ENCODE results near the gene CCDC9B. TPM values are rescaled to one million over a fixed set of nuclear protein-coding genes. Genes with fewer than 3 reads are reported as not detected.

The CCDC9B gene
- total RNA-seq, 1 donor from 2014 or later: 21.6 TPM

DNA sequence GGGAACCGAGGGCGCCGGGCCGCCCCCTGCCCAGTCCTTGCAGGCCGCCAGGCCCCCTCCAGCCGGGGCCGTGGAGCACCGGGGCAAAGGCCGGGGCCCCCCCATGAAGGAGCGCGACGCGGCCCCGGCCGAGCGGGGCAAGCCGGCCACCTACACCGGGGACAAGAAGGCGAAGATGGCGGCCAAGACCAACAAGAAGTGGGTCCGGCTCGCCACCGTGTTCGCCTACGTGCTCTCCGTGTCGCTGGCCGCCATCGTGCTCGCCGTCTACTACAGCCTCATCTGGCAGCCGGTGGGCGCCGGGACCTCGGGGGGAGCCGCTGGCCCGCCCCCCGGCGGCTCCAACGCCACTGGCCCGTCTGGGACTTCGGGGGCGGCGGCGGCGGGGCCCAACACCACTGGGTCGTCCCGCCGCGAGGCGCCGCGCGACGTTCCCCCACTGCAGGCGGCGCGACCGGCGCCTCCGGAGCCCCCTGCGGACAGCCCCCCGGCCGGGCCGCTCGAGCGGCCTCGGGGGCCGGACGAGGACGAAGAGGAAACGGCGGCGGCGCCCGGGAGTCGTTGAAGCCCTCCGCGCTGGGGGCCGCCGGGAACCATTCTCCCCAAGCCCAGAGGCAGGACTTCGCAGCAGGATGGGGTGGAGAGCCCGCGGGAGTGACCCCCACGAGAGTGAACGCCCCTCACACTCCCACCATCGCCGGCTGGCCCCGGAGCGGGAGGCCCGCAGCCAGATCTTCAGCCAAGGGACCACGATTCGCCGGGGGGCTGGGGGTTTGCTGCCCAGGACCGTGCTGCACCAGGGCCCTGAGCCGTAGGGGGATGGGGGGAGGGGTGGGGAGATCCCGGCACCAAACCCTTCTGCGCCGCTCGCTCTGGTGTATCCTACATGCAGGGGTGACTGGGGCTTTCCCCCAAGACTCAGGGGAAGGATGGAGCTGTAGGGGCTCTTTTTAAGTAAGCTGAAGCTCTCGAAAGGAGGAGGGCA, 16.5 kb downstream of the CCDC9B start:
- Mint-ChIP-seq H3K36me3 (ENCODE audit: unreplicated experiment) (peaks cover 8% of the 10 kb centered on the region), H3K9me3 (ENCODE audit: unreplicated experiment) (no peaks in the 10 kb centered on the region), H3K27me3 (ENCODE audit: unreplicated experiment) (no peaks in the 10 kb centered on the region), H3K4me1 (ENCODE audit: unreplicated experiment) (peaks cover 66% of the 10 kb centered on the region), H3K27ac (ENCODE audit: unreplicated experiment) (peak overlapping the region; percentile 92), H3K4me3 (ENCODE audit: unreplicated experiment) (peak overlapping the region; percentile 82)
- TF ChIP-seq, protein P1, sequence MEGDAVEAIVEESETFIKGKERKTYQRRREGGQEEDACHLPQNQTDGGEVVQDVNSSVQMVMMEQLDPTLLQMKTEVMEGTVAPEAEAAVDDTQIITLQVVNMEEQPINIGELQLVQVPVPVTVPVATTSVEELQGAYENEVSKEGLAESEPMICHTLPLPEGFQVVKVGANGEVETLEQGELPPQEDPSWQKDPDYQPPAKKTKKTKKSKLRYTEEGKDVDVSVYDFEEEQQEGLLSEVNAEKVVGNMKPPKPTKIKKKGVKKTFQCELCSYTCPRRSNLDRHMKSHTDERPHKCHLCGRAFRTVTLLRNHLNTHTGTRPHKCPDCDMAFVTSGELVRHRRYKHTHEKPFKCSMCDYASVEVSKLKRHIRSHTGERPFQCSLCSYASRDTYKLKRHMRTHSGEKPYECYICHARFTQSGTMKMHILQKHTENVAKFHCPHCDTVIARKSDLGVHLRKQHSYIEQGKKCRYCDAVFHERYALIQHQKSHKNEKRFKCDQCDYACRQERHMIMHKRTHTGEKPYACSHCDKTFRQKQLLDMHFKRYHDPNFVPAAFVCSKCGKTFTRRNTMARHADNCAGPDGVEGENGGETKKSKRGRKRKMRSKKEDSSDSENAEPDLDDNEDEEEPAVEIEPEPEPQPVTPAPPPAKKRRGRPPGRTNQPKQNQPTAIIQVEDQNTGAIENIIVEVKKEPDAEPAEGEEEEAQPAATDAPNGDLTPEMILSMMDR (IDR thresholded peaks at IDR 0.05): no peak
- no peak for DNase-seq (ENCODE audit: extremely low spot score, unreplicated experiment)

DNA sequence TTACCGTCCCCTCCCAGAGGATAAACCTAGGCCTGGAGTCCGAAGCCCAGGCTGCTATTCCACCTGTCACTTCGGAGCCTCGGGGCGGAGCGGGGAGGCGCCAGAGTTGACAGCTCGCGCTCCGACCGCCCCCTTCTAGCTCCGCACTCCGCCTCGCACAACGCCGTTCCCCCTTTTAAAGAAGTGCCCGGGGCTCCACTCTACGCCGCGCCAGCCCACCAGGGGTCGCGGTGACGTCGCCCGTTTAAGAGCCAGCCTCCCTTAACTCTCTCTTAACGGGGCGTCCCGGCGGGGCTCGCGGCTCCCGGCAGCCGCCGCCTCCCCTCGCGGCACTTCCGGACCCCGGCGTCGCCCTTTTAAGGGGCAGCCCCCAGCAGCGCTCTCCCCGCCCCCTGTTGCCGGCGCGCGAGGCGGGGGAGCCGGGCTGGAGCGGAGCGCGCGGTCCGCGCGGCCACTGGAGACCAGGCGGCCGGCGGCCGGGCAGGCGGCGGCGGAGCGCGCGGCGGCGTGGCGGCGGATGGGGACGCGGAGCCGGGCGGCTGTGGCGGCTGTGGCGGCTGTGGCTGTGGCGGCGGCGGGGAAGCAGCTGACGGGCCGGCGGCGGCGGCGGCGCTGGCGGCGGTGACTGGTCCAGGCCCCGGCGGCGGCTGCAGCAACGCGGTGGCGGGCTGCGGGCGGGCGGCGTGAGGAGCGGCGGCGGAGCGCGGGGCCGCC, 17.3 kb downstream of the CCDC9B start, which contains the start of gene INAFM2:
INAFM2 (plus strand) TSS at position 454 of the 714 bp plus-strand sequence. CDS start 364 bp downstream, outside the sequence.
- peak within 1 kb of the TSS; percentile 91 for H3K27ac Mint-ChIP-seq (ENCODE audit: unreplicated experiment)

DNA sequence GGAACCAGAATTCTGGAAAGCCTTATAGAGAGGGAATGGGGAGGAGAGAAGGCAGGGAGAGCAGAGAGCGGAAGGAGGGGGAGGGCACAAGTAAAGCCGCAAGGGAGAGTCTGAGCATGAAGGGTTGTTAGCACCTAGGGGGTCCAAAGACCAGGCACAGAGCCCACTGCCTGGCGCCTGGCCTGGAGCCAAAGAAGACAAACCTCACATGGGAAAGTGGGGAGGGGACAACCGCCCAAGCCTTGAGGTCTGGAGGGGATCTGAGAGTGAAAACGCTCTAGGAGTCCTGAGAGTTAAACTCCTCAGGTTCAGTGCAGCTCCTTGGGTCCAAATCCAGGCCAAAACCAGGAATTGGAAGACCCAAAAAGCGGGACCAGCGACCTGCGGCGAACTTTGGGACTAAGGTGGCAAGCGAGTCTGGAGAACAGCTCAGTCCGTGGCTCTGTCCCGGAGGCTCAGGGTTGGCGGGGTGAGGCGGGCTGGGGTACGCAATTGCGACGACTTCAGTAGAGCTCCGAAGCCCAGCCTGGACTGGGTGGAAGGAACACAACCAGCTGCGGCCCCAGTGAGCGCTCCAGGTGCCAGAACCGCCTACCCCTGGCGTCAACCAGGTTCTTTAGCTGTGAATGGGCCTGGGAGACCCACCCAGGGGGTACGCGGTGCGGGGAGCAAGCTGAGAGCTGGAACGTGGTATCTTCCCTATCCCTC, 18.1 kb downstream of the CCDC9B start:
- Mint-ChIP-seq H3K36me3 (ENCODE audit: unreplicated experiment) (peaks cover 8% of the 10 kb centered on the region), H3K9me3 (ENCODE audit: unreplicated experiment) (no peaks in the 10 kb centered on the region), H3K27me3 (ENCODE audit: unreplicated experiment) (no peaks in the 10 kb centered on the region), H3K27ac (ENCODE audit: unreplicated experiment) (peak overlapping the region; percentile 91), H3K4me1 (ENCODE audit: unreplicated experiment) (peaks cover 50% of the 10 kb centered on the region), H3K4me3 (ENCODE audit: unreplicated experiment) (peak overlapping the region; percentile 76)
- TF ChIP-seq, protein P1 (IDR thresholded peaks at IDR 0.05): no peak
- no peak for DNase-seq (ENCODE audit: extremely low spot score, unreplicated experiment)

More for the DNA sequence above, 17.3 kb downstream of the CCDC9B start, which contains the start of gene INAFM2:
- TF ChIP-seq, protein P1 (IDR thresholded peaks at IDR 0.05): peak; percentile 66
- Mint-ChIP-seq H3K4me1 (ENCODE audit: unreplicated experiment) (peaks cover 57% of the 10 kb centered on the region), H3K9me3 (ENCODE audit: unreplicated experiment) (no peaks in the 10 kb centered on the region), H3K27me3 (ENCODE audit: unreplicated experiment) (no peaks in the 10 kb centered on the region), H3K36me3 (ENCODE audit: unreplicated experiment) (peaks cover 8% of the 10 kb centered on the region), H3K4me3 (ENCODE audit: unreplicated experiment) (peak within 1 kb of the TSS; percentile 82)
- DNase-seq (ENCODE audit: extremely low spot score, unreplicated experiment): peak; percentile 97

DNA sequence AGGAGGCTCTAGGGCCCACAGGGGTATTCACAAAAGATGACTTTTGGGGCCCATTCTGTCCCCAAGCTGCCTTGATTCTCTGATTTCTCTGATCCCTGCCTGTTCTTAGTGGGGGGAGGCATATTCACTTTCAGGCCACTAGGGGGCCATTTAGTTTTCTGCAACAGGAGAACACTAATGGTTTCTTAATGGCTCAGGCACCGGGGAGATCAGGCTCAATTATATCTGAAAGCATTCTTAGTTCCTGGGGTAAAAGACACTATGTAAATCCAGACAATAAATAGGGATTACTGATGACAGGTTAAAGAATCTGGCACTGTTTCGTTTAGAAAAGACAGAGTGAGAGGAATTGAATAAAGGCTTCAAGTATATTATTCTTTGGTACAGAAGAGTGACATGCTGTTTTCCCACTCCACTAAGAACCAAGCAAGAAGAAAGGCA, 19.8 kb downstream of the CCDC9B start:
- Mint-ChIP-seq H3K27ac (ENCODE audit: unreplicated experiment) (peak overlapping the region; percentile 65), H3K4me3 (ENCODE audit: unreplicated experiment) (peak overlapping the region; percentile 36), H3K4me1 (ENCODE audit: unreplicated experiment) (peaks cover 33% of the 10 kb centered on the region), H3K36me3 (ENCODE audit: unreplicated experiment) (peaks cover 7% of the 10 kb centered on the region), H3K9me3 (ENCODE audit: unreplicated experiment) (no peaks in the 10 kb centered on the region), H3K27me3 (ENCODE audit: unreplicated experiment) (no peaks in the 10 kb centered on the region)
- TF ChIP-seq, protein P1 (IDR thresholded peaks at IDR 0.05): peak; percentile 91
- DNase-seq (ENCODE audit: extremely low spot score, unreplicated experiment): no peak

Measured in osteocyte (in vitro differentiated cells).